CD14-positive monocyte (primary cell): ENCODE results near the gene GOLGA6L22. TPM values are rescaled to one million over a fixed set of nuclear protein-coding genes. Genes with fewer than 3 reads are reported as not detected.
"Not testable (repeated sequence)": the region's sequence is repeated elsewhere in the genome, so short reads cannot be mapped to it uniquely, and the experiment has no call there.

ENCODE experiments used
- DNase-seq, 3 donors: peaks; one replicate each; pipeline ENCODE4 v3.0.0-alpha.2; 2011 to 2022
- H2AFZ ChIP-seq: 2 replicates; pipeline ENCODE4 v1.6.0; 2012; ENCODE audit warnings: mild to moderate bottlenecking, low read depth, low read length, inconsistent platforms; ENCODE audit not compliant: insufficient read depth, poor library complexity, severe bottlenecking
- H3K27ac ChIP-seq, 2 donors: 1 replicate in 1 of 2; 2 replicates in 1 of 2; pipeline ENCODE4 v1.5.1; 2012 to 2013; ENCODE audit warnings: low read length in 2 of 2, control low read depth in 1 of 2, inconsistent platforms in 1 of 2, low read depth in 1 of 2, mild to moderate bottlenecking in 1 of 2
- H3K27me3 ChIP-seq, 2 donors: one replicate each; pipeline versions ENCODE4 v1.6.0 to v1.6.1; 2011 to 2013; ENCODE audit warnings: low read length in 2 of 2; ENCODE audit not compliant: control insufficient read depth in 2 of 2, insufficient read depth in 2 of 2
- H3K36me3 ChIP-seq, 2 donors: replicated peaks in 1 of 2; 1 replicate in 1 of 2; 2 replicates in 1 of 2; pipeline versions ENCODE4 v1.5.1 to v1.6.1; 2012 to 2013; ENCODE audit warnings: low read length in 2 of 2, control low read depth in 1 of 2, inconsistent platforms in 1 of 2, mild to moderate bottlenecking in 1 of 2; ENCODE audit not compliant: insufficient read depth in 2 of 2, control insufficient read depth in 1 of 2
- H3K4me1 ChIP-seq, 2 donors: 1 replicate in 1 of 2; 2 replicates in 1 of 2; pipeline versions ENCODE4 v1.5.1 to v1.6.1; 2012 to 2013; ENCODE audit warnings: low read length in 2 of 2, control low read depth in 1 of 2, inconsistent platforms in 1 of 2, mild to moderate bottlenecking in 1 of 2, moderate library complexity in 1 of 2; ENCODE audit not compliant: insufficient read depth in 2 of 2, control insufficient read depth in 1 of 2
- H3K4me2 ChIP-seq: replicated peaks from 2 replicates; pipeline ENCODE3; 2012; ENCODE audit warnings: low read length, moderate library complexity, mild to moderate bottlenecking; ENCODE audit not compliant: poor library complexity, severe bottlenecking; ENCODE audit errors: extremely low read depth
- H3K4me3 ChIP-seq, 3 experiments: fragments of 200-600 bp in 1 of 3; sonication (generic) in 1 of 3; replicated peaks in 1 of 3; 1 replicate in 2 of 3; 2 replicates in 1 of 3; pipeline ENCODE4 v1.5.1; 2011 to 2013; ENCODE audit warnings: low read length in 3 of 3, mild to moderate bottlenecking in 3 of 3, control low read depth in 2 of 3, low read depth in 2 of 3, inconsistent platforms in 1 of 3, moderate library complexity in 1 of 3
- H3K79me2 ChIP-seq: 2 replicates; pipeline ENCODE4 v1.6.0; 2012; ENCODE audit warnings: mild to moderate bottlenecking, control low read depth, inconsistent platforms, low read length, moderate library complexity; ENCODE audit not compliant: insufficient read depth
- H3K9ac ChIP-seq: 2 replicates; pipeline ENCODE4 v1.6.0; 2017; ENCODE audit warnings: low read length, mild to moderate bottlenecking; ENCODE audit not compliant: insufficient read depth, poor library complexity, severe bottlenecking
- H3K9me3 ChIP-seq, 2 donors: replicated peaks in 1 of 2; 1 replicate in 1 of 2; 2 replicates in 1 of 2; pipeline versions ENCODE4 v1.5.1 to v1.6.1; 2012 to 2013; ENCODE audit warnings: low read length in 2 of 2, control low read depth in 1 of 2; ENCODE audit not compliant: control insufficient read depth in 1 of 2, insufficient read depth in 1 of 2
- H4K20me1 ChIP-seq: 2 replicates; pipeline ENCODE4 v1.6.0; 2012; ENCODE audit warnings: mild to moderate bottlenecking, low read length, control low read depth, moderate library complexity; ENCODE audit not compliant: insufficient read depth
- H3K27ac Mint-ChIP-seq, 7 donors: one replicate each; pipeline ENCODE4 v1.8.0; 2020; ENCODE audit warnings: mild to moderate bottlenecking in 7 of 7, mixed read lengths in 7 of 7, moderate library complexity in 6 of 7, inconsistent platforms in 2 of 7
- H3K27me3 Mint-ChIP-seq, 3 donors: one replicate each; pipeline ENCODE4 v1.8.0; 2021 to 2022; ENCODE audit warnings: low read depth in 3 of 3, mild to moderate bottlenecking in 3 of 3, mixed read lengths in 3 of 3, moderate library complexity in 3 of 3, inconsistent platforms in 1 of 3
- H3K36me3 Mint-ChIP-seq, 2 donors: one replicate each; pipeline ENCODE4 v1.8.0; 2020; ENCODE audit warnings: mixed read lengths in 2 of 2, inconsistent platforms in 1 of 2, mild to moderate bottlenecking in 1 of 2
- H3K4me1 Mint-ChIP-seq: one replicate; pipeline ENCODE4 v1.8.0; 2020; ENCODE audit warnings: mild to moderate bottlenecking, mixed read lengths
- H3K4me3 Mint-ChIP-seq, 2 donors: one replicate each; pipeline ENCODE4 v1.8.0; 2020; ENCODE audit warnings: mild to moderate bottlenecking in 2 of 2, mixed read lengths in 2 of 2, moderate library complexity in 1 of 2
- H3K9me3 Mint-ChIP-seq, 7 donors: one replicate each; pipeline ENCODE4 v1.8.0; 2020 to 2022; ENCODE audit warnings: mixed read lengths in 7 of 7, mild to moderate bottlenecking in 6 of 7, moderate library complexity in 6 of 7, inconsistent platforms in 2 of 7
- WGBS: methylation state at CpG from one replicate; pipeline ENCODE4 v1.1.5; 2013; ENCODE audit warnings: missing lambda C conversion rate; ENCODE audit not compliant: insufficient coverage; 5-methylcytosine and 5-hydroxymethylcytosine counted together
- intact Hi-C, 2 donors: fragments of 100-400 bp; cut with micrococcal nuclease; formaldehyde crosslinking; loops; one replicate each; pipeline versions ENCODE4 v1.15.0 to v1.15.1; 2023
- polyA minus RNA-seq: library from RNA; depleted of rRNA, polyadenylated mRNA; stranded (reverse); fragments of >200 nt; gene quantifications from 2 replicates; pipeline ENCODE4 v1.2.3, GENCODE V29; 2012
- polyA plus RNA-seq, 3 donors: library from polyadenylated mRNA; depleted of rRNA in 1 of 3; unstranded in 2 of 3; stranded (reverse) in 1 of 3; fragments of 300-500 nt in 2 of 3; fragments of >200 nt in 1 of 3; fragmentation: Illumina TruSeq in 2 of 3; gene quantifications; 1 replicate in 2 of 3; 2 replicates in 1 of 3; pipeline ENCODE4 v1.2.3, GENCODE V29; 2012 to 2021
- total RNA-seq, 12 experiments: library from RNA in 1 of 12; stranded (reverse) in 1 of 12; fragments of 120-200 nt in 1 of 12; gene quantifications; one replicate each; pipeline ENCODE4 v1.2.4 and lab custom pipeline; 2013 to 2026; ENCODE audit warnings: mixed read lengths in 6 of 12, inconsistent platforms in 1 of 12

The GOLGA6L22 gene
- not detected for total RNA-seq (2013)
- not detected for polyA plus RNA-seq
- polyA minus RNA-seq, result not detected in 2 replicates
- total RNA-seq (lab: John Stamatoyannopoulos, UW), result 0 to 0.12 (median 0) reads per million in 11 experiments

- WGBS, result no CpG with 5 or more reads among the region's 7 CpGs
- H3K27me3 ChIP-seq, result not testable (repeated sequence)
Observed at GRCh38 chr15:22458603-22459002, at the start of gene GOLGA6L22. GOLGA6L22 (plus strand) TSS chr15:22458903; CDS start chr15:22458994, 91 bp downstream.

GRCh38 chr15:22417288-22417687 is 41.4 kb upstream of the GOLGA6L22 start:
- not testable (repeated sequence) for H4K20me1 ChIP-seq

More at GRCh38 chr15:22458603-22459002, at the start of gene GOLGA6L22:
- H3K27me3 Mint-ChIP-seq, H3K27ac ChIP-seq, H3K9me3 Mint-ChIP-seq, H3K79me2 ChIP-seq, H4K20me1 ChIP-seq, H3K9me3 ChIP-seq, H3K9ac ChIP-seq, H3K36me3 Mint-ChIP-seq, DNase-seq, H3K4me2 ChIP-seq, H3K4me3 ChIP-seq, H3K4me1 ChIP-seq, intact Hi-C loops, H3K4me1 Mint-ChIP-seq, H3K4me3 Mint-ChIP-seq, H2AFZ ChIP-seq, H3K36me3 ChIP-seq, H3K27ac Mint-ChIP-seq: not testable (repeated sequence)

DNA sequence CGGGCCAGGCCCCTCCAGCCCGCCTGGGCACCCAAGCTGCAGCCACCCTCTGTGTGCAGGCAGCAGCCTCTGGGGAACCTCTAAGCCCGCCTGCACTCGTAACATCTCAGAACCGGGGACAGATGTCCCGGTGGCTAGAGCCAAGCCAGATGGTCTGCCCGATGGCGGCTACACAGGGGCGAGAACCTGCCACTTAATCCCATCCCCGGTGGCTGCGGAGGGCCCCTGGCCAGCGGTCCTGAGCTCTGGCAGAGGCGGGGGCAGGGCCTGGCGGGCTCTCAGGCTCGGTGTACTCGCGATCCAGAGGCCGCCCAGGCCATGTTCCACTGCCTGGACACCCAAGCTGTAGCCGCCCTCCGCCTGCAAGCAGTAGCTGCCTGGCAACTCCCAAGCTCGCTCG is 40.9 kb upstream of the GOLGA6L22 start:
- H2AFZ ChIP-seq, H3K79me2 ChIP-seq, H3K27me3 ChIP-seq, H3K36me3 Mint-ChIP-seq, H3K4me3 ChIP-seq, H3K4me2 ChIP-seq, H4K20me1 ChIP-seq, H3K27ac ChIP-seq, H3K27ac Mint-ChIP-seq, H3K9ac ChIP-seq, H3K27me3 Mint-ChIP-seq, H3K36me3 ChIP-seq, H3K9me3 ChIP-seq, intact Hi-C loops, H3K9me3 Mint-ChIP-seq, H3K4me1 Mint-ChIP-seq, H3K4me3 Mint-ChIP-seq, H3K4me1 ChIP-seq, DNase-seq: not testable (repeated sequence)
- no CpG with 5 or more reads among the region's 22 CpGs for WGBS

More at GRCh38 chr15:22417288-22417687, 41.4 kb upstream of the GOLGA6L22 start:
- H3K36me3 Mint-ChIP-seq, DNase-seq, H3K27ac ChIP-seq, H3K4me2 ChIP-seq, H3K4me3 ChIP-seq, H3K9ac ChIP-seq, H2AFZ ChIP-seq, H3K4me1 ChIP-seq, H3K27me3 Mint-ChIP-seq, H3K9me3 Mint-ChIP-seq, H3K4me1 Mint-ChIP-seq, H3K4me3 Mint-ChIP-seq, H3K79me2 ChIP-seq, intact Hi-C loops, H3K27ac Mint-ChIP-seq, H3K27me3 ChIP-seq, H3K36me3 ChIP-seq, H3K9me3 ChIP-seq: not testable (repeated sequence)
- WGBS, result no CpG with 5 or more reads among the region's 19 CpGs

DNA sequence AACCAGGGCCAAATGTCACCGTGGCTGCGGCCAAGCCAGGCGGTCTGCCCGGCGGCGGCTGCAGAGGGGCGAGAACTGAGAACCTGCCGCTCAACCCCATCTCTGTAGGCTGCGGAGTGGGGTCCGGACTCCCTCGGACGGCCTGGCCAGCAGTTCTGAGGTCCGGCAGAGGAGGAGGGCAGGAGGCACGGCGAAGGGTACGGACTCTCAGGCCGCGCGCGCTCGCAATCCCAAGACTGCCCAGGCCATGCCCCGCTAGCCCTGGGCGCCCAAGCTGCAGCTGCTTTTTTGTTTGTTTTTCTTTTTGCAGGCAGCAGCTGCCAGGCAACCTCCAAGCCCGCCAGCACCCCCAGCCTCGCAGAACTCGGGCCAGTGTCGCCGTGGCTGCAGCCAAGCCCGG is 40.5 kb upstream of the GOLGA6L22 start:
- H3K9me3 Mint-ChIP-seq, intact Hi-C loops, H4K20me1 ChIP-seq, H3K27ac ChIP-seq, H3K79me2 ChIP-seq, DNase-seq, H3K36me3 Mint-ChIP-seq, H3K36me3 ChIP-seq, H3K9ac ChIP-seq, H2AFZ ChIP-seq, H3K4me3 ChIP-seq, H3K9me3 ChIP-seq, H3K4me1 ChIP-seq, H3K27me3 ChIP-seq, H3K27ac Mint-ChIP-seq, H3K27me3 Mint-ChIP-seq, H3K4me3 Mint-ChIP-seq, H3K4me2 ChIP-seq, H3K4me1 Mint-ChIP-seq: not testable (repeated sequence)
- no CpG with 5 or more reads among the region's 29 CpGs for WGBS
